AML-193 (cell line): ENCODE data around the gene POLR1A.

ENCODE experiments used
- DNase-seq, 2 experiments: peaks; one replicate each; lab custom pipeline; 2025; lab: John Stamatoyannopoulos, UW

The POLR1A gene

DNA sequence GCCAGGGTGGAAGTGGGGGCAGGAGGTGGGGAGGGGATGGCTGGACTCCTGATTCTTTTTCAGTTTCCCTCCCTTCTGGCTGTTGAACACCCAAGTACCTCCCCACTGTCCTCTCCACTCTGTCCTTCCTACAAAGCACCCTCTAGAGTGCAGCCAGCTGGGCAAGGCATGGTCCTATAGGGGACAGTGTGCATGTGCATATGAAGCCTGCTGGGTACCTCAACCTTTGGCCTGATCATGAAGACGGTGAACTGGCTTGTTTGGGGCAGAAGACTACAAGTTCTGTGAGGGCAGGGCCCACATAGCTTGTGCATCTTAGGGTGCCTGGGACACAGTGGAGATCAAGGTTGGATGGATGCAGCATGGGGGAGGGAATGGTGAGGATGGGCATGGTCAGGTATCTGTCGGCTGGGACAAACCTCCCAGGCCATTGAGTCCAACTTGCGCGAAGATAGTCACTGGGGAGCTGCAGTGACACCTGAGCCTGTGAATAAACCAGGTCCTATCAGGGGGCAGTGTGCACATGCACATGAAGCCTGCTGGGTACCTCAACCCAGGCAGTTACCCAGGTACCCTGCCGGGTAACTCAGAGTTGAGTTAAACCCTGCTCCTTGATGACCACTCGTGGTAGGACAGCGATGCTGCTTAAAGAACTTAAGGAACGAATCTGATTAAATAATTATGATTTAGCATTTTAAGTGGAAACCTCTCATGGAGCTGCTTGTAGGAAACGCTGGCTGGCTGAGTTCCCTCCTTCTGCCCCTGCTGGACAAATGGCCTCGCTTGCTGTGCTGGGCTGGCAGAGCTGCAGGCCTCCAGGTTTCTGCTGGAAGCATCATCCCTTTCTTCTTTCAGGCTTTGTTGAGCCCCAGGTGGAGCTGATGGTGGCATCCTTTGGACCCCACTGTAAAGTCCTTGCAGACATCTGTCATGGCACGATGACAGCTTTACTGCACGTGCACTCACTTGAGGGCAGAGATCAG, 84.0 kb downstream of the POLR1A start:
- no peak for DNase-seq

- no peak for DNase-seq
These were observed 84.7 kb downstream of the POLR1A start for GRCh38 chr2:86020984-86021383.

- no peak for DNase-seq
These were observed 86.6 kb downstream of the POLR1A start for GRCh38 chr2:86019121-86019520.

GRCh38 chr2:86017901-86018896, 87.5 kb downstream of the POLR1A start:
- no peak for DNase-seq

GRCh38 chr2:86016581-86016980, 89.1 kb downstream of the POLR1A start:
- no peak for DNase-seq

GRCh38 chr2:86015699-86016098, 90.0 kb downstream of the POLR1A start:
- no peak for DNase-seq

GRCh38 chr2:86015006-86015405, 90.7 kb downstream of the POLR1A start:
- DNase-seq: no peak

GRCh38 chr2:86014493-86014892, 91.2 kb downstream of the POLR1A start:
- no peak for DNase-seq

DNA sequence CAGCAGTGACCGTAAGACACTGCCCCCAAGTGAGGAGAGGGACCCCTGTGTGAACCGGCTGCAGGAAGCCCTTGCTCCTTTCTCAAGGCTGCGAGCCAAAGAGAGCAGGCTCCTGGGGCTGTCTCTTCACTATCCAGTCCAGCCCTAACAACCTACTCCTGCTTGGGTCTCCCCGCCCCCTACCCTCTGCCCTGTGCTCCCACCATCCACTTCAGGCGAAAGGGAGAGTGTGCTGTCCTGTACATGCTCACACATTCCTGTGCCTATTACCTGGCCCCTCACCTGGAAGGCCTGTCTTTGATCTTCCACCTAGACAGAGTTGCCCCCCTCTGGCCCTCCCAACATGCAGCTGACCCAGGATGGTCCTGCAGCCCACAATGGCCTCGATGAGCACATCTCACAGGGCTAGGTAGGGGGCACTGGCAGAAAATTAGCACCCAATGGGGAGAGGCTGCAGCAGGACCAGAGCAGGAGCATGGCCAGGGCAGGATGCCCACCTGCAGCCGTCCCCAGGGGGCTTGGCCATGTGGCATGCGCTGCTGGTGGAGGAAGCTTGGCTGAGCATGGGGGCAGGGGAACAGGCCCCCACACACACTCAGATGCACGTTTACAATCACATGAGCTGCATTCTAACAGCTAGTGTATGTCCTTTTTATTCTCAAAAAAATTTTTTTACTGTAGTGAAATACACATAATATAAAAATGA, 93.5 kb downstream of the POLR1A start:
- no peak for DNase-seq

DNA sequence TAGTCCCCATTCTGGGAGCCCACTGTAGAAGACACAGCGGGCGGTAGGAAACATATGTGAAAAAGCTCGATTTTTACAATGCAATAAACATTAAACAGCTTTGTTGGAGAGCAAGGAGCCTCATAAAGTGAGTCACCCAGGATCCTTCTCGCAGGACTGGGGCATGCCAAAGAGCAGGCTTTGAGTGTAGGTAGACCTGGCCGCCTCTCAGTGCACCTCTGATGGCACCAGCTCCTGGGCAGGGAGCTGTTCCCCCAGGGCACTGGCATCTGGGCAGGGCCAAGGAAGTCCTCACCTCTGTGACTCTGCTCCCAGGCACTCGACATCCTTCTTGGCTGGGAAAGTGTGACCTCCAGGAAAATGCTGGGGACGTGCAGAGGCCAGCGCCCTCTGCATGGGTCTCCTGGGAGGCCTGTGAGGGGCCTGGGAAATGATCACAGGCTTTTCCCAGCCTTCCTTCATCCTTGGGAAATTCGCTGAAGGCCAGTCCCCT, 94.2 kb downstream of the POLR1A start:
- no peak for DNase-seq

- DNase-seq: no peak
These were observed 95.6 kb downstream of the POLR1A start for GRCh38 chr2:86010083-86010482.

GRCh38 chr2:86006524-86006923, 99.2 kb downstream of the POLR1A start:
- no peak for DNase-seq

- DNase-seq: no peak
These were observed 101.7 kb downstream of the POLR1A start for GRCh38 chr2:86003967-86004366.

- DNase-seq: no peak
These were observed 102.6 kb downstream of the POLR1A start for GRCh38 chr2:86003104-86003503.

DNA sequence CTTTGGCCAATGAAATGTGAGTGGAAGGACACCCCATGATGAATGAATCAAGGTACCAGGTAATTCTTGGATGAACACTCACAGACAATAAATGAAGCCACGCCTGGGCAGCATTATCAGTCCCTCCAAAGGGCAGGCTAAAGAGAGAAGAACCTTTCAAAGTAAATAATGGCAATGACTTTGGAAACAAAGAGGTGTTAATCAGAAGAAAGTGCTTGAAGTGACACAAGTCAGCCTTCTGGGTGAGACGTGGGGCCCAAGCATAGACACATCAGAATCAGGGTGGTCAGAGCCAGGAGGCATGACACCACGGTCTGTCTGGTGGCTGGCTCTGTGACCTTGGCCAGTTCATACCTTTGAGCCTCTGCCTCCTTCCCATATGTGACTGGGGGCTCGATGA, 103.3 kb downstream of the POLR1A start:
- no peak for DNase-seq

DNA sequence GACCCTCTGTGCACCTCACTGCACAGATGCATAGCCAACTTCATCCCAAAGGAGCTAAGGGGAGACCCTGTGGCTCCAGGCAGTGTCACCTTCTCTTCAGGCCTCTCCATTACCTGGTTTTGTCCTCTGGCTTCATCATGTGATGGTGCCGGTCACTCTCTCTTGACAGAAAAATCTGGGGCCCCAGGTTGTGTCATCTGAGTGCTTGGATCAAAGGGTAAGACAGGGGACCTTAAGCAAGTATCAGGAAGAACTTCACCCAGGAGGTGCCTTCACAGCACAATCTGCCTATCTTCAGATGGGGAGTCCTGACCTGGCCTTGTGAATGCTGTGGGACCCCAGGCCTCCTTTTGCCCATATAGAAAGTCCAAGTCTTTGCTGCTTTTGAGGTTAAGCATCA, 104.4 kb downstream of the POLR1A start:
- no peak for DNase-seq

DNA sequence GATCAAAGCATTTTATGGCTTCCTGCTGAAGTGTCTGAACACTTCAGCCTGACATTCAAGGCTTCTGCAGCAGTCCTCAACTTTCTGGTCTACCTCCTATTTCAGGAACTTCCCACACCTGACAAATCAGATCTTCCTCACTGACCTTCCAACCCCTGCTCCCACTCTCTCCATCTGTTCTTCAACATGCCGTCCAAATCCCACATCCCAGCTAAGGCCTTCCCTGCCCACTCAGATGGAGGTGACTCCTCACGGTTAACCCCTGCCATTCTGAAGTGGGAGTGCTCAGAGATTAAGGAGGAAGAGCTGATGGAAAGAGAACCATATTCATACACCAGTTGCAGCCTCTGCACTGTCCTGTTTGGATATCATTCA, 104.8 kb downstream of the POLR1A start:
- no peak for DNase-seq

GRCh38 chr2:86000131-86000937, 105.4 kb downstream of the POLR1A start:
- peak; percentile 8 to 22 for DNase-seq

- peak; percentile 23 to 36 for DNase-seq
These were observed 106.4 kb downstream of the POLR1A start for GRCh38 chr2:85999061-85999831.
